HG03139 (cell line): ENCODE data around the gene FKBP14.

Experiments
- ATAC-seq: cut with Tn5 transposase; IDR thresholded peaks from one replicate; pipeline ENCODE4 v1.9.1; 2021; ENCODE audit not compliant: unreplicated experiment

The FKBP14 gene

DNA sequence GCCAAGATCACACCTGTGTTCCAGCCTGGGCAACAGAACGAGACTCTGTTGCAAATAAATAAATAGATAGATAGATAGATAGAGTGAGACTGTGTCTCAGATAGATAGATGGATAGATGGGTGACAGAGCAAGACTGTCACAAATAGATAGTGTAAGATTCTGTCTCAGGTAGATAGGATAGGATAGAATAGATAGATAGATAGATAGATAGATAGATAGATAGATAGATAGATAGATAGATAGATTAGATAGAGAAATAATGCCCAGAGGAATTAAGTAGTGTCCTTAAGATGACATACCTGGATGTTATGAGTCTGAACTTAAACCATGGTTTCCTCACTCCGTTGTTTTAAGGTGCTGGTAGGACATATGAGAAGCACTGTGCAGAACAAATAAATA, 9.7 kb upstream of the FKBP14 start:
- no peak for ATAC-seq

DNA sequence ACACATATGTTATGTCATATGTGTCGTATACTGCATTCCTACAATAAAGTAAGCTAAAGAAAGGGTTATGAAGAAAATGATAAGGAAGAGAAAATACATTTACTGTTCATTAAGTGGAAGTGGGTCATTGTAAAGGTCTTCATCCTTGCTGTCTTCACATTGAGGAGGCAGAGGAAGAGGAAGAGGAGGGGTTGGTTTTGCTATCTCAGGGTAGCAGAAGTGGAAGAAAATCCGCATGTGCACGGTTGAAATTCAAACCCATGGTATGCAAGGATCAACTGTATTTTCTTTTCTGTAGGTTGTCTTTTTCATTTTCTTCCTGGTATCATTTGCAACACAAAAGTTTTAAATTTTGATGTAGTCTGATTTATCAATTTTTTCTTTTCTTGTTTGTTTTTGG, 8.0 kb upstream of the FKBP14 start:
- ATAC-seq = no peak

DNA sequence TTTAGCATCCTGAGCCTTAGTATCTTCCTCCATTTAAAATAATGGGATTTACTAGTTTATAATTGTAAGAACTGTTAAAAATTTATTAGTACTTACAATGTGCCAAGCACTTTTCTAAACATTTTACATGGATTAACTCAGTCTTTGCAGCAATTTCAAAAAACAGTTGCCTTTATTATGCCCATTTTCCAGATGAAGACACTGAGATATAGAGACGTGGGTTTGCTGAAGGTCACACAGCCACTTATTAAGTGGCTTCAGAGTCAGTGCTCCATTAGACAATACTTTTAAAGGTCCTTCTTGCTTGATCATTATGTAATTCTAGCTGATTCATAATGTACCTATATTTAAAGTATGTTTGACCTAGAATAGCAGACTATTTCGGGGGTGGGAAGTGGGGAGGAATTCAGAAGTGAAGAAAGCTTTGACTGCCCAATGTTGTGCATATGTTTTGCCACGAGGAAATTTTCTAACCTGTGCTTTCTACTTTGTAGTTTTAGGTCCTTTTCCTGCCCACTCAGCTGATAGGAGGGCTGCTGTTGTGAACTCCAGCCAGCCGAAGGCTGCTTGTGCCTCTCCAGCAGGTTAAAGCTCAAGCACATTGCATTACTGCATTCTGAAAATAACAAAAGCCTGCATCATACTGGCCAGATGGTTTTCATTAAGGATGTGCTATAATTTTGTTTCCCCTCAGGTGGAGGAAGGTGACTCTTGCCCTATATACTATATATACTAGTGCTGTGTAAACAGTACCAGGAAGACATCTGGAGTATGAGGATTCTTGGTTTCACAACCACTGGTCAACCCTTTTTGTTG, 6.0 kb upstream of the FKBP14 start:
- ATAC-seq = no peak

DNA sequence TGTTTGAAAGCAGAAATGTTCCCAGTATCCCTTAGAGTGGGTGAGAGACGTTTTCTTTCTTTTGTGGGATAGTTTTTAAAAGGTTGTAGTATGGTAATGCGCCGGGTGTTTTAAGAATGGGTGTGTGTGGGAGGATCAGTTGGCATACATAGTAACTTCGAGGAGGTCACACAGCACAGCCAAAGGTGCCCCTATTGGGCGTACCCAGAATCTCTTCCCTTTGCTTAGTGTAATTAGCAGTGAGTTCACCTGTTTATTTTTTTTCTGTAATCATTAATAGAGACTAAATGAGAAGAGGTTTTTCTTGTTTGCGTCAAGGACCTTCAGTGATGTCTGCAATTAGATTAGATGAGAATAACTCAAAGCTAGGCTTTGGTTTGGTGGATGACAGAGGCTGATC, 3.2 kb upstream of the FKBP14 start:
- ATAC-seq = no peak

DNA sequence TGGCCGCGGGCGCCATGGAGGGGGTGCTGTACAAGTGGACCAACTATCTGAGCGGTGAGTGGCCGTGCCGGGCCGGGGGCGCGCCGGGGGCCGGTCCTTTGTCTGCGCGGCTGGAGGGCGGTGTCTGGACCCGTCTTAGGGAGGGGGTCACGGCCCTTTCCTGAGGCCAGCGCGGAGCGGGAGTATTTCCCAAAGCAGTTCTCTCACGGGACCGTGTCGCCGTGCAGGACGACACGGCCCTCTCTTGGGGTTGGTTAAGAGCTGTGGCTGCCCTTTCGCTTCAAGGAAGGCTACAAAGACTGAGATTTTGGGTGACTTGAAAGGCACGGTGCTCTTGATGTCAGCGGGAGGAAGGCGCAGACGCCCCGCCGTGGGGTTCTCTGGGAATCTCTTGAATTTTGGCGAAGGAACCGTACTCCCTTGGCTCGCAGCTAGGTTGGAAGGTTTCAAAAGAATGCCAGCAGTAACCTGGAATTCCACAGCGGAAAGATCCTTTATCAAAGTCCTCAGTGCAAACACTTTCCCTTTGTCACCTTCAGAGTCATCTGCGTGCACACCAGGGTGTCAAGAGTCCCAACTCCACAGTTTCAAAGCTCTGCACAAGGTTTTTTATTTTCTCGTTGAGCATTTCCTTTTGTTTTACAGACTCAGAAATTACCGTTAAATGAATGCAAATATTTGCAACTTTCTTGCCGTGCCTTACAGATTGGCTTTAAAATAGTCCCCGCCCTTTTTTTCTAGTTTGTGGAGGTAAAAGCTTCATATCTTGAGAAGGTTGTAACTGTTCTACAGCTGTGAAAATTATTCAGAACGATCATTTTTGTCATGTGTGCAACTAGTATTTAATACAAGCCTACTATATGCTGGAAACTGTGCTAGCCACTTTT, 2.5 kb upstream of the FKBP14 start:
- peak; percentile 3 for ATAC-seq

DNA sequence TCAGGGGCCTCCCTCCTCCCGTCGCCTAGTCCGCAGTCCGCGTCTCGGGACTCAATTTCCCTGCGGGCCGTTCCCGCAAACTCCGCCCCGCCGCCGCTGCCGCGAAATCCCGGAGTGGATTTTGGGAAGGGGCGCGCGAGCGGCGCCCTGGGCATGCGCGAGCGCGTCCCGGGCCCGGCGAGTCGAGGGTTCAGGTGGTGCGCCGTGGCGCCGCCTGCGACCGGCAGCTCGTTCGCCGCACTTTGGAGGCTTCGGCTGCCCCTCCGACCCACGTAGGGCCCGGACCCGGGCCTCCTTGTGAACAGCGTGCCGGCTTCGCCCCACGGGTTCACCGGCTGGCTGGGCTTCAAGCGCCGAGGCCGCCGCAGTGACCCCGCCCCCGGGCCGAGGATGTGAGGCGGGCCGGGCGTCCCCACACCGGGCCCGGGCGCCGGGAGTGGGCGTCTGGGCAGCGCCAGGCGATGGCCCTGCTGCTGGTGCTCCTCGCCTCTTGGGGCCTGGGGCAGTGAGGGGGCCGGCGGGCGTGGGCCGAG, 1.8 kb upstream of the FKBP14 start, which contains the start of gene PLEKHA8:
PLEKHA8 (plus strand) TSS at position 197 of the 533 bp plus-strand sequence. CDS start 351 bp downstream, outside the sequence.
- peak; percentile 48 for ATAC-seq

DNA sequence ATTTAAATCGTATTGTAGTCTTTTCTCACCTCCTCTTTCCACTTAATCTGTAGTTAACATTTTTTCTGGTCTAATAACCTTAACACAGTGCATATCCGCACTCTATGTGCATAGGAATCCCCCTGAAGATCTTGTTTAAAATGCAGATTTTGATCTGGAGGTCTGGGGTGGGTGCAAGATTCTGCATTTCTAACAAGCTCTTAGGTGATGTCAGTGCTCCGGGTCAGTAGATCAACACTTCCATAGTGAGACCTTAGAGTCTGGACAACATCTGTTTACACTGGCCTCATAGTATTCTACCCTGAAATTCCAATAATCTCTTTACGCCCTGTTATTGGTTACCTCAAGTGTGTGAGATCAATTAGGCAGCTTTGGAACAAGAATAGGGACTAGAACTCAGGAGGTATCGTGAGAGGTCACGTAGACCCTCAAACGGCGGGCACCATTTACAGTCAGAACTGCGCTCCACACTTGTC, 1.3 kb upstream of the FKBP14 start:
- peak; percentile 1 for ATAC-seq

DNA sequence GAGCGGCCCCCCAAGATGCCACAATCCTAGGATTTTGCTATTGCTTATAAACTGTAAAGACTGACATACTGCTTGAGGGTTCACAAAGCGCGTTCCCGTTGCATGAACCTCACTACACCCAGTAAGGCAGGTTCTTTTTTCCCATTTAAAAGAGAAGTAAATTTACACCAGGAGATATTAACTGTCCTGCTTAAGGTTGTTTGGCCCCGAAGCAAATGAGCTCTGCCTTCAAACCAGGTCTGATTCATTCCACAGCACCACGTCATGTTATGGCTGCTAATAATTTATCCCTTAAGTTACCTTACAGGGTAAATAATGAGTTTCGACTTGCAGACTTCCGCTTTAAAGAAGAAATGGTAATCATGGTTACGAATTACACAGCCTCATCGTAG, 559 bp upstream of the FKBP14 start:
- ATAC-seq = no peak

DNA sequence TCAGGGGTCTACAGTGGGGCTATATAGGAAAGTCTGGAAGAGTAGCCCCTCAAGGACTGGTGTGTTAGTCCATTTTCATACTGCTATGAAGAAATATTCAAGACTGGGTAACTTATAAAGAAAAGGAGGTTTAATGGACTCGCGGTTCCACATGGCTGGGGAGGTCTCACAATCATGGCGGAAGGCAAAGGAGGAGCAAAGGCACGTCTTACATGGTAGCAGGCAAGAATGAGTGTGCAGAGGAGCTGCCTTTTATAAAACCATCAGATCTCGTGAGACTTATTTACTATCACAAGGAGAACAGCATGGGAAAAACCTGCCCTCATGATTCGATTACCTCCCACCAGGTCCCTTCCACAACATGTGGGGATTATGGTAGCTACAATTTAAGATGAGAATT, 3.0 kb downstream of the FKBP14 start:
- ATAC-seq = no peak

DNA sequence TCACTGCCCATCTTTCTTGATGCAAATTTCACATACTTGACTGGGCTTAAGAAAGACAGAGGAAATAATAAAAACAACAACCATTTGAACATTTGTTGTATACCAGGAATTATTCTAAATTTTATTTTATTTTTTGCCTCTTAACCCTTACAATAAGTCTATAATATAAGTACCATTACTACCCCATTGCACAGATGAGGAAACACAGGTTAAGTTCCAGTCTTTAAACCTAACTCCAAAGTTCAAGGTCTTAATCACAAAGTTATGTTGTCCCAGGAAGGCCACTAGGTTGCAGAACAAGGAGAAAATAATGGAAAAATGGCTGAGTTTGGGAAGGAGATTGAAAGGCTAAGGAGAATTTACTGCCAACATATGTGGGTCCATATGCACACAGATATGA, 3.5 kb downstream of the FKBP14 start:
- ATAC-seq = no peak

DNA sequence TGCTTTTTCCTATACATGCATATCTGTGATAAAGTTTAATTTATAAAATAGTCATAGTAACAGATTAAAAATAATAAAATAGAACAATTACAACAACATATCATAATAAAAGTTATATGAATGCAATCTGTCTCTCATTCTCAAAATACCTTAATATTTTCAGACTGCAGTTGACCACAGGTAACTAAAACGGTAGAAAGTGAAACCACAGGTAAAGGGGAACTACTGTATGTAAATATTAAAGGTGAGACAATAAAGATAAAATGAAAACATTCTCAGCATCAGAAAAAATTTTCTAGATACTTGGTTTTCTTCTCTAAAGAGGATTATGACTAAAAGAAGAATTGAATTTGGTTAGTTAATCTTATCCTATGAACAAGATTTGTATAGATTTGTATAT, 6.0 kb downstream of the FKBP14 start:
- no peak for ATAC-seq

DNA sequence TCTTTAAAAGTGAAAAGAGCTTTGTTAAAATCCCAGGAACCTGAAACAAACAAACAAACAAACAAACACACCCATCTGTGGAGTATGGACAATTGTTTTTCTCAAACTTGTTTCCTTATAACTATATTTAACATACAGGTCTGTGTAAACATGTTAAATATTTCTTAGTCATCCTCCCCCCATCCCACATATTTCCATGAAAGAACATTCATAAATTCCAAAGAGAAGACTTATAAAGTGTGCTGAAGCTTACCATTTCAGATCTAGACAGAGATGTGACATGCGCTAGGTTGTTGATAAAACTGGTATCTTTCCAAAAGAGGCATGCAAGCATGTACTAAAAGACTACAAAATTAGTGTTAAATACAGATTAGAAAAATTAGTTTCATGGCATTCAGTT, 6.5 kb downstream of the FKBP14 start:
- ATAC-seq = no peak

DNA sequence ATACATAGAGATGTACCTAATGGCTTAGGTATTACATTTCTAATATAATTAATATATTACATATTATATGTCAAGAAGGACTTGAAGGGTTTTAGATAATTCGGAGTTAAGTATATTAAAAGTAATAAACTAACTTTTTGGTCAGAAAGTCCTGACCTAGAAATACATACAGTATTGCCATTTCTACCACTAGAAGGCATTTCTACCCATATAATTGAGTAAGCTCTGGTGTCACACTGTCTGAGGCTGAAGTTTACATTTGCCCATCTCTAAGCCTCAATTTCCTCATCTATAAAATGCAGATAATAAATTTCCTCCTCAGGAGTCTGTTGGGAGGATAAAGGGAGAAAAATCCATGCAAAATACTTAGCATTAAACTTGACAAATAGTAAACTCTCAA, 7.1 kb downstream of the FKBP14 start:
- ATAC-seq = no peak

DNA sequence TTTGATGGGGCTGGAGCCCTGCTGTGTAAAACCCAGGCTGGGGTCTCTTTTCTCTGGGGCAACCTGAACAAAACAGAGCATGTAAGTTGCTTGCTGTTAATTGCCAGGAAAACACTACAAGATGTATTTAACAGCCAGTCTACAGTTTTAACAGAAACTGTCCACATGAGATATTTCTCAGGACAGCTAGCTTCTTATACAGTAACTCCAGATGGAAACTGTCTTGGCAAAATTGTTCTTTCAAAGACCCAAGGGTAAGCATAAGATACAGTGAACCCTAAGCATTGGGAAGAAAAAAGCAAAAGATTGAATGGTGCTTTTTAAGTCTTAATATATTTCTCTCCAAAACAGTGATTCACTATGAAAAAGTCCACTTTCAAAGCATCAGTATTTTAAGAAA, 8.1 kb downstream of the FKBP14 start:
- ATAC-seq = no peak

DNA sequence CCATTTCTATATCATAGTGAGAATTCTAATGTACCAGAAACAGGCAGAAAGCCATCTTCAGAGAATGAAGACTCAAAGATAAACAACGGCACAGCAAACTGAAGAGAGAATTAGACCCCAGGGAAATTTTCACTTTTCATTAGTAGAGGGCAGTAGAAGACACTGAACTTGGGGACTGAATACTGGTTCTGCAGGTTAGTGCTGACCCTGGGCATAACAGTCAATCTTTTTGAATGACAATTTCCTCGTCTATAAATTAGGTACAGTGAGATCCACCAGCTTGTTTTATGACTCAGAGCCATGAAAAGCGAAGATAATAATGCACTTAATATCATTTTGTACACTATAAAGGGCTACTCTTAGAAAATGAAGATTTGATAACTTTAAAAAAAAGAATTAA, 13.7 kb downstream of the FKBP14 start:
- ATAC-seq = no peak

DNA sequence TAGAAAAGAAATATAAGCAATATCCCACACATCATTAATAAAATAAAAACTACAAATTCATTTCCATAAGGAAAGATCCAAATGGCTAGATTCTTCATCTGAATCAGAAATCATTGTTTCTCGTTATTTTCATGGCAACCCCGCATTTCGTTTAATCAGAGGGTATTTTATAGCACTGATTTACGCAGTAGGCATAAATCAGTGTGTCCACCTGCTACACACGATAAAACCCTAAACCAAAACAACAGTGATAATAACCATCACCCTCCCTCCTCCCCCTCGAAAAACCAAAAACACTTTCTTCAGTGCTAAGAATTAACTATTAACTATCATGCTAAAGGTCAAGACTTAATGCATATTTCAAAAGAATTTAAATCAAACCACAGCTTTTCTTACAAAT, 16.5 kb downstream of the FKBP14 start:
- ATAC-seq = no peak

DNA sequence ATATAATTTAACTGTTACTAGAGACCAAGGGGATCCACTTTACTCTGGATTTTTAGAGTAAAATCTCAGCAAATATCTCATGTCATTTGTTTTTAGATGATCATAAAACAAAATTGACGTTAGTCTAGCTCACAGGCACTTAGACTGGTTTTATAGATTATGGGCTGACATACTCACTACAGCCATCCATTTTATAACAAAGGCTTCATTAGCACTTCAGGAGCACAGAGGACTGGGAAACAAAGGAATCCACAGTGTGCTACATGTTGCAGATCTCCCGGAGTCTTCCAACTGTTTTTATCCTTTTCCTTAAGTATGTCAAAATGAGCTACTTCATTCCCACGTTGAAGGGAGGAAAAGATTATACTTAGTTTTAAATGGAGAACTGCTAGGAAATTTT, 21.0 kb downstream of the FKBP14 start:
- ATAC-seq = no peak

DNA sequence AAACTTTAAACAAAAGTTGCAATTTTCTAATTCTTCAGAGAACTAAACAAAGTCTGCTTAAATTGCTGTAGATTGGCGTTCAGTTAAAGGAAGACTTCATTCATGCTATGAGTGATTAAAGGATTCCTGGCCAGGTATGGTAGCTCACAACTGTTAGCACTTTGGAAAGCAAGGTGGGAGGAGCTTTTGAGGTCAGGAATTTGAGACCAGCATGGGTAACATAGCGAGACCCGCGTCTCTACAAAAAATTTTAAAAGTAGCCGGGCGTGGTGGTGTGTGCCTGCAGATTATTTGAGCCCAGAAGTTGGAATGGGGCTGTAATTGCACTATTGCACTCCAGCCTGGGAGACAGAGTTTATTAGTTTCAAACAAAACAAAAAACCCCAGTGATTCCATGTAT, 23.4 kb downstream of the FKBP14 start:
- no peak for ATAC-seq

DNA sequence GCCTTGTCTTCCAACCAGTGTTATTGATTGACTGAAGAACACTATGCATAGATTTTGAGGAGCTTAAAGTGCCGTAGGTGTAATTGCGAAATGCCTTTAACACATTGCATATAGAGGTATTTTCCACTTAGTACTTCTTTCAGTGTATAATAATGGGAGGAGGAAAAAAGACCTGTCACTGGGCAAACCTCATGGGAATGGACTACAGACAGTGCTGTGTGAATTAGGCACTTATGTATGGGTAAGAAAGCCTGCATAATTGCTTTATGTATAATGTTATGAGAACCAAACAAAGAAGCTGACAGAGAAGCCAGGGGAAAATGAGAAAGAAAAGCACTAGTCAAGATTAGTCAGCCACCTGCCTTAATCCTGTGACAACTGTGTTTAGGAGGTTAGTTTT, 24.5 kb downstream of the FKBP14 start:
- ATAC-seq = no peak

DNA sequence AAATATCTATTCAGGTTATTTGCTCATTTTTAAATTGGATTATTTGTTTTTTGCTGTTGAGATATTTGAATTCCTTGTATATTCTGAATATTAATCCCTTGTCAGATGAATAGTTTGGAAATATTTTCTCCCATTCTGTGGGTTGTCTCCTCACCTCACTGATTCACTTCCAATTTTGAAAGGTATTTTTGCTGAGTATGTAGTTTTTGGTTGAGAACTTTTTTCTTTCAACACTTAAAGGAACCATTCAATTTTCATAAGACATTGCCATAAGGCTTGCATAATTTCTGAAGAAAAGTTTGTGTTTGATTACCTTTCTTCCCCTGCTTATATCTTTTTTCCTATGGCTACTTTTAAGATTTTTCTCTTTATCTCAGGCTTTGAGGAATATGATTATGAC, 28.0 kb downstream of the FKBP14 start:
- ATAC-seq = no peak

DNA sequence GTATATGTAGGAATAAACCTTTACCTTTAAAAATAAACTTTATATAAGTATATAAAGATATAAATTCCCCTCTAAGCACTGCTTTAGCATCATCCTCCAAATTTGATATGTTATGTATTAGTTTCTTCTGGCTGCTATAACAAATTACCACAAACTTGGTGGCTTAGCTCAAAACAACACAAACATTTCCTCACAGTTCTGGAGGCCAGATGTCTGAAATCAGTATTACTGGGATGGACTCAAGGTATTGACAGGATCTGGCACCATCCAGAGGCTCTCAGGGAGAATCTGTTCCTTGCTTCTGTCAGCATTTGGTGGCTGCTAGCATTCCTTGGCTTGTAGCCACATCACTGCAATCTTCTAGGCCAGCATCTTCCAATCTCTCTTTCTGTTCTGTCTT, 30.2 kb downstream of the FKBP14 start:
- no peak for ATAC-seq

DNA sequence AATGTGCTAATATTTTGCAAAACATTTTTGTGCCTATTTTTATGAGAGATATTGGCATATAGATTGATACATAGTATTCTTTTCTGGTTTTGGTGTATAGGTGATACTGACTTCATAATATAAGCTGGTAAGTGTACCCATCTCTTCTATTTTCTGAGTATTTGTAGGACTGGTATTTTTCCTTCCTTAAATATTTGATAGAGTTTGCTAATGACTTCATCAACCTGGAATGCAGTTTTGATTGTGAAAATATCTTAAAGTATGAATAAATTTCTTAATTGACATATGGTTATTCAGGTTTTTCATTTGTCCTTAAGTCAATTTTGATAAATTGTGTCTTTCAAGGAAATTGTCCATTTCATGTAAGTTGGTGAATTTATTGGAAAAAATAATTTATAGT, 30.9 kb downstream of the FKBP14 start:
- ATAC-seq = no peak
